Activated naive CD8-positive, alpha-beta T cell treated with anti-CD3 and anti-CD28 coated beads, Interleukin-2, amount 50 U/mL, for 24 hours (primary cell): ENCODE data around the gene L2HGDH.

ENCODE experiments used
- ATAC-seq: fragments of 150-1000 bp; cut with Tn5 transposase; one replicate; pipeline ENCODE4 v1.10.0; 2021
- DNase-seq: peaks from one replicate; pipeline ENCODE4 v3.0.0; 2021
- H3K27ac Mint-ChIP-seq: one replicate; pipeline ENCODE4 v1.8.0; 2021; ENCODE audit warnings: mild to moderate bottlenecking, mixed read lengths
- H3K27me3 Mint-ChIP-seq: one replicate; pipeline ENCODE4 v1.8.0; 2021; ENCODE audit warnings: mixed read lengths
- H3K36me3 Mint-ChIP-seq: one replicate; pipeline ENCODE4 v1.8.0; 2021; ENCODE audit warnings: low read depth, mixed read lengths
- H3K4me1 Mint-ChIP-seq: one replicate; pipeline ENCODE4 v1.8.0; 2021; ENCODE audit warnings: mixed read lengths
- H3K4me3 Mint-ChIP-seq: one replicate; pipeline ENCODE4 v1.8.0; 2021; ENCODE audit warnings: mild to moderate bottlenecking, moderate library complexity, mixed read lengths
- H3K9me3 Mint-ChIP-seq: one replicate; pipeline ENCODE4 v1.8.0; 2021; ENCODE audit warnings: mixed read lengths

Gene L2HGDH

DNA sequence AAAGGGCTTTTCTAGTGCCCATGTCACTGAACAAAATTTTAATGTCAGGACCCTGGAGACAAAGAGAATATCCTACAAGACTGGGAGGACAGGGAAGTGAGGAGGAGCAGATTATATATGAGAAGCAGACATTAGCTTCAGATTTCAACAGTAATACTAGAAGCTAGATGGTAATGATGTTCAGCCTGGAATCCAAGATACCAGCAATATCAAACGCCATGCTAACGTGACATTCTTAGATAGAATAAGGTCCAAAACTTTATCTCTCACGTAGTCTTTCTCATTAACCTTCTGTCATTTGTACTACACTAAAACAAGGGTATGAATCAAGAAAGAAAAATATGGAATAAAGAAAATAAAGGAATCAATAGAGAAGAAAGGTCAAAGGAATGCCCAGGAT is 99.3 kb downstream of the L2HGDH start:
- Mint-ChIP-seq H3K9me3 (no peaks in the 10 kb centered on the region), H3K4me3 (no peak overlapping the region), H3K4me1 (peaks cover 6% of the 10 kb centered on the region), H3K36me3 (peaks cover 3% of the 10 kb centered on the region), H3K27me3 (no peaks in the 10 kb centered on the region), H3K27ac (no peak overlapping the region)
- no peak for ATAC-seq
- no peak for DNase-seq

- Mint-ChIP-seq H3K4me1 (peaks cover 4% of the 10 kb centered on the region), H3K27ac (no peak overlapping the region), H3K4me3 (no peak overlapping the region), H3K27me3 (no peaks in the 10 kb centered on the region), H3K9me3 (no peaks in the 10 kb centered on the region), H3K36me3 (peaks cover 5% of the 10 kb centered on the region)
- DNase-seq (no peak), ATAC-seq (no peak)
These were observed 102.0 kb downstream of the L2HGDH start for GRCh38 chr14:50210074-50210473.

DNA sequence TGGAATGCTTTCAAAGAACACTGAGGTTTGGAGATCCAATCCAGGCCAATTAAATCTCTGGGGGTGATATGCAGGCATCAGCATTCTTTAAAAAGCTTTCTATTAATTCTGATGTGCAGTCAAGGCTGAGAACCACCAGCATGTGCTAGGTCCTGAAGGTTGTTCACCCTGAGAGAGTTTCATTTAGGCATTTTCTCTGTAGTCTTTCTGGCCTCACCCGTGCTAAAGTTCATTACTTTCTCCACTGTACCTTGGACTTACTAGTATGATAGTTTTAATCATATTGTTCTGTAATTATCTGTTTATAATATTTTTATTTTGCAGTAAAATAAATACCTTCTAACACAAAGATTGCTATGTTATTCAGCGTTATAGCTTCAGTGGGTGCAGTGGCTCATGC is 113.5 kb downstream of the L2HGDH start:
- Mint-ChIP-seq H3K27me3 (no peaks in the 10 kb centered on the region), H3K4me1 (no peaks in the 10 kb centered on the region), H3K27ac (no peak overlapping the region), H3K36me3 (peaks cover 7% of the 10 kb centered on the region), H3K9me3 (no peaks in the 10 kb centered on the region), H3K4me3 (no peak overlapping the region)
- DNase-seq = no peak
- no peak for ATAC-seq

DNA sequence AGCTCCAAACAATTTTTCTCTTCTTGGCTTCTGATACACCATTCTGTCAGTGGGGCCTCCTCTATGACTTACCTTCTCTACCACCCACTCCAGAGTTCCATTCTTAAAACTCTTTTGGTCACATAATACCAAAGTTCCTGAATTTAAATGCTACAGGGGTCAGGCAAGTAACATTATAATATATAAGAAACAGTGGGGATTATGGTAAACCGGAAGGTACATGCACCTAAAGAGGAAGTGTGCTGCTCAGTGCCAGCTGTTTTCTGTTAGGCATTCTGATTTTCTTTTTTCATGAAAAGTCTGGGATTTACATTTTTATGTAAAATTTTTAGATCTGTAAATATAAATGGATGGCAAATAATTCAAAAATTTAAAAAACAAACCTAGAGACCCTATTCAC is 120.5 kb downstream of the L2HGDH start:
- Mint-ChIP-seq H3K4me3 (no peak overlapping the region), H3K27me3 (no peaks in the 10 kb centered on the region), H3K27ac (no peak overlapping the region), H3K9me3 (no peaks in the 10 kb centered on the region), H3K4me1 (no peaks in the 10 kb centered on the region), H3K36me3 (peaks cover 5% of the 10 kb centered on the region)
- ATAC-seq (no peak), DNase-seq (no peak)
